Activated T-cell treated with anti-CD3 and anti-CD28 coated beads for 1 hour (primary cell): ENCODE data around the gene GRIK3.

Source experiments
- DNase-seq: peaks from one replicate; pipeline ENCODE4 v3.0.0-alpha.2; 2020; ENCODE audit warnings: low read depth

The GRIK3 gene

DNA sequence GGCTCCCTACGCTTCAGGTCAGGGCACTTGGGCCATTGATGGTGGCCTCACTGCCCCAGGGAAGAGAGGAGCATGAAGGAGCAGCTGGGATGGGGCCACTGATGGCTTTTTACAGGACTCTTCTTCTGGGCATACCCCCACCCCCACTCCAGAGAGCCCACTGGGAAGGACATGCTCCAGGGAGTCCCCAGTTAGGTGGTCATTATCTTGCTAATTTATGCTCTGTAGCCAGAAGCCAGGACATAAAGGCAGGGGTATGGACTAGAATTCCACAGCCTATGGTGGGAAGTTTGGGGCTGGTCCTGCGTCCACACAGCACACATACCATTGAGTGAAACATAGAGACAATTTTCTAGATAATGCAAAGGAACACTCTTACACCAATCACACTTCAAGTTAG, 8.8 kb upstream of the GRIK3 start:
- no peak for DNase-seq

DNA sequence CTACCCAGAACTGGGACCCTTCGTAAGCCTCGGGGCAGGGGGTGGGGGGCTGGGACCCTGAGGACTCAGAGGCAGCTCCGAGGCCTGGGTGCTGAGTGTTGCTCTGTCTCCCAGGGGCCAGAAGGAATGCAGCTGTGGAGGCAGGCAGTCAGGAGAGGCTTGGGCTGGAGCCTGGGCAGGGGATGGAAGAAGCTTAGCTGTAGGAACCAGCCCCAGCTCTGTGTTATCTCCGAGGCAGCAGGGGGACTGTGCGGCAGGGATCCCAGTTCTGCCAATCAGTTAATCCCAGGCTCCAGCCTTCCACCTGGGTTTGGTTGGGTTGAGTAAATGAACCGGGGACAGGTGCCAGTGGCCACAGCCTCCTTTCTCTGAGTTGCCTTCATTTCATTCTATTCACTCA, 8.2 kb upstream of the GRIK3 start:
- DNase-seq, result no peak

DNA sequence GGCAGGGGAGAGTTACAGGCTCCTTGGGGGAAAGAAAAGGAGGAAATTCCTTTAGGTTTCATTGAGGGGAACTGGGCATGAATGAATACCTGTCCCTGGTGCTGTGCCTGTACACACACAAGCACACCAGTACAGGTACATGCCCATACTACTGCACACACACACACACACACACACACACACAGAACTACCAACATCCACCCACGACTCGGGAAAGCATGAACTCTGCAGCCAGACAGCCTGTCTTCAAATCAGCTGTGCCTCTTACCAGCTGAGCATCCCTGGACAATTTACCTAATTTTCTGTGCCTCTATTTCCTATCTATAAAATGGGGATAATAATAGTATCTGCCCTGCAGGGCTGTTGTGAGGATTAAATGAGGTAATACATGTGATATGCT, 7.2 kb upstream of the GRIK3 start:
- DNase-seq, result no peak

DNA sequence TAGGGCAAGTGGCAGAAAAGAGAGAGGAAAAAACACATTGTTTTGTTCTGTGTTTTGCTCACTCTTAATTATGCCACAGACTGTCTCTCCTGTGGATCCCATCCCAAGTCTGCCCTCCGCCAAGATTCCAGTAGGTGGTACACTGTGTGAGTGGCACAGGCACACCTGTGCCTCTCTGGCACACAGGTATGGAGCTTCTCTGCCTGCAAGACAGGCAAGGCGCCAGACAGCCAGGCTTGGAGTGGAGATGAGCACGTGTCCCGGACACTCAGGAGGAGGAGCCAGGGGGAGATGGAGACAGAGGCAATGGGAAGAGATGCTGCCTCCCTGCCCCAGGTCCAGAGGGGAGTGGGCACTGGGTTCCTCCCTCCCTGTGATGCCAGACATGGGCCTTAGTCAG, 6.5 kb upstream of the GRIK3 start:
- no peak for DNase-seq

DNA sequence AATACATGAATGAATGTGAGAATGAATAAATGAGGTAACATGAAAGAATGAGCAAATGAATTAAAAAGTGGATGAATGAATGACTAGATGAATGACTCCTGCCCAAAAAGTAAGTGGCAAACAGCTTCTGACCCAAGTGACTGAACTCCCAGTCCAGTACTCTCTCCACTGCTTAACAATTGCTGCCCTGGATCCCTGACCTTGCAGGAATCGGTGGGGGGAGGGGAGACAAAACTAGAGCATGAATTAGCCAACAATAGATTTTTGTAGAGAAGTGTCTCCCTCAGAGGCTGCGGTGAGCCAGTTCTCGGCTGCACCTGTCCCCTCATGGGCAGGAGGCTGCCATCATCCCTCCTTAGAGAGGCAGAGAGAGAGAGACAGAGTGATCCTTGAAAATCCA, 5.9 kb upstream of the GRIK3 start:
- DNase-seq, result no peak

DNA sequence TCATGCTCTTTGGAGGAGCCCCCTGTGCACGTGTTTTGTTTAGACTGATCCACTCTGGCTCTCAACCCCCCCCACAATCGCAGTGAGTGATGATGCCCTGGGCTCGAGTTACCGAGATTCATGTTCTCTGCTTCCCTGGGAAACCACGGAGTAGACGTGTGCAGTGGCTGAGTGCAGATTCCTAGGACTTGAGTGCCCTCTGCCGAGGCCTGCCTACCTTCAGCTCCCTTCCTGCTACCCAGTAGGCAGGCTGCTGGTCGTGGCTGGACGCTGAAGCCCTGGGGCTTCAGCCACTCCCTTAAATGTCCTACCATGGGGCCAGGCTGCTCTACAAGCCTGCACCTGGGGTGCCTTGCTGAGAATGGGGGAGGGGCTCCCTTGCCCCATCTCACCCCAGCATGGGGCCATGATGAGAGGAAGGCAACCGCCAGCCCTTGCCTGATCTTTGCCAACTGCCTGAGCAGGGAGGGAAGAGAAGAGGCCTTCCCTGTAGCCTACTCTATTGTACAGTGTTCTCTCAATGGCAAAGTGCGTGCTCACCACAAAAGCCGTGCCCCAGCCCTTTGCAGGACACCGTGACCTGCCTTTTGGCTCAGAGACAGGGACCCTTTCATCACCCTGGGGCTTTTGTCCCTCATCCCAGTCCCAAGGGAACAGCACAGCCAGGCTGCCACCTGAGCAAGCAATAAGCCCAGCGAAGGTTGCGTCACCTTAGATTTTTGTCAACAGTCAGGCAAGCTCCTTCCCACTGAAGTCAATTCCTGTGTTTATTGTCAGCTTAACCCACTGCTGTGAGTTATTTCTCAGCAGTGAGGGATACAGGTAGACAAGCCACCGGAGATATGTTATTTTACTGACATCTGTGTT, 4.1 kb upstream of the GRIK3 start:
- no peak for DNase-seq

DNA sequence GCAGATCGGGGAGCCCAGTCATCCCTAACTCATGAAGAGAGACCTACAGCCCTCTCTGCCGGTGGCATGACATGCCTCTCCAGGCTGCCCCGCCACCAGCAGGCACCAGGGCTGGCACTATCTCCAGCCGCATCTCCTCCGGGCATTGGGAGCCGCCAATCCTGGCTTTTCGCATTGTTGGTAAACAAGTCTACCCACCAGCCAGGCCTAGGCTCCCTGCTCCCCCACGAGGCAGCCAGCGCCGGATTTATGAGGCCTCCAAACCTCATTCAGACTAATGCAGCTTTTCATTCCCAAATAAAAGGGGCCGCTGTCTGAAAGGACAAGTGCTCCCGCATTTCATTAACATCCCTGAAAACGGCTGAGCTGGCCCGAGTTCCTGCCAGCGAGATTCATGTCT, 3.4 kb upstream of the GRIK3 start:
- DNase-seq, result no peak

DNA sequence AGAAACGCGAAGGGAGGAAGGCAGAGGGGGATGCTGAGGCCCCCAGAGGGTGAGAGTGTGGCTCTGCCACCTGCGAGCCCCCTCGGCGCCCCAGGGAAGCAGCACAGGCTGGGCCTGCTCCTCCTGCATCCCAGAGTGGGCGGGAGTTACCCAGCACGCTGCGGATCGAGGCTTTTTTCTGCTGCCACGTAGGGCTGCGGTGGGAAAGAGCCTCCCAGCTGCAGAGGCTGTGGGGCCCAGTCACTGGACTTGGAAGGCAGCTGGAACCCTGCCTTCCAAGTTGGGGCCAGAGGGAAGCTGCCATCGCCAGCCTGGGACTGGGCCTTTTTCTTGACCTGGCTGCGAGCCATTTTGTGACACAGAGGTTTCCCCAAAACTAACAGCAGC, 2.3 kb upstream of the GRIK3 start:
- no peak for DNase-seq

DNA sequence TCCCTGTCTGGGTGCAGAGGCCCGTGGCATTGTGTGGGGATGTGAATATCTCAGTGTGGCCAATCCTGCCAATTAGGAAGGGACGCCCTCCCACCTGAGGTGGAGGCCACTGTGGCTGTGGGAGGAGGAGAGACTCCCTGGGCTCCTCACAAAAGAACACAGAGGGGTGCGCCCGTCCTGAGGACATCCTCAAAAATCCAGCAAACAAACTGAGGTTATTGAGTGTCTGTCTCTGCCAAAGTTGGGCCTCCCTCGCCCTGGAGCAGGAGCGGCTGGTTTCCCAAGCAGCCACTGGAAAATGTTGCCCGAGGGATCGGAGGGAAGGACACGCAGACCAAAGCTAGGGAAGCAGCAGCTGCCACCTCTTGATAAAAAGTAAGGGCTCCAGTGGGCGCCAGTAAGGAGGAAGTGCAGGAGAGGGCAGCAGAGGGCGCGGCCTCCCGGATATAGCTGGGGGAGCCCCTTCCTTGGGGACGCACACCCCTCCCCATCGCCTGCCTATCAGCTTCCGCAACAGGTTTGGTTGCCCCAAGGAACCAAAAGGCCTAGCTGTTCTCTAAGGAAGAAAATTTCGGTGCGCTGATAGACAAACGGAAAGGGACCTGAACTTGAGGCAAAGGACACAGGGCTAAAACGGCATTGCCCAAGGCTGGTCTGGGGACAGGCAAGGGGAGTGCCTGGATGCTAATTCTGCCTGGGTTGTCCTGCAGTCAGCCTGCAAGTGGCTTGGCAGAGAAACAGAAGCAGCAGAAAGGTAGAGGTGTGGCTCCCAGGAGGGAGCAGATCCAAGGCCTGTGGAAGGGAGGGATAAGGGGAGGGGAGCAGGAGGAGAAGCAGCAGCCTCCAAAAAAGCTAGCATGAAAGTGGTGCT, 1.7 kb upstream of the GRIK3 start:
- DNase-seq, result no peak

DNA sequence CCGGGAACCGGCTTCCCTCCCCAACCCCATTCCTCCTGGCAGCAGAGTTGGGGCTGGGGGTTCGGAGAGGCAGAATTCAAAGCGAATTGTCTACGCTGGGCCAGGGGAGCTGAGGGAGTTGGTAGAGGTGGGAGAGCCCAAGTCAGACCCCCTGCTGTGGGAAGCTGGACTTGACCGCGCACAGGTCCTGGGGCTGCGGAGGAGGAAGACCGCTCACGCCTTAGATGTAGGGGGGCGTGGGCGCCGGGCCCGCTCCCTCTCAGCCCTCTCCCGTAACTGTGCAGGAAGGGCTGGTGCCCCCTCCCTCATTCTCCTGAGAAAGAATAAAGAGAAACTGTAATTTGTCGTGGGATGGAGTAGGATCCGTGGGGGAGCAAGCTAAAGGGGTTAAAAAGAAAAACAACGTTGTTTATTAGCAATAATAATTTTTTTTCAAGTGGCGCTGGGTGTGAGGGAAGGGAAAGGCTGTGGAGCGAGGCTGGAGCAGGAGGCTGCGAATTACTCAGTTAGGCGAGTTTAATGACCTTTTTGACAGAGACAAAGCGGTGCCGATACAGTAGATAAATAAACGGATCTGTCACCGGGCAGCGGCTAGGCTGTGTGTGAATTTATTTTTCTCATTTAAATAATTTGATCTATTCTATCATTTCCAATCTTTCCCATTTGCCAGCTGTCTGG, 838 bp upstream of the GRIK3 start:
- DNase-seq, result no peak

DNA sequence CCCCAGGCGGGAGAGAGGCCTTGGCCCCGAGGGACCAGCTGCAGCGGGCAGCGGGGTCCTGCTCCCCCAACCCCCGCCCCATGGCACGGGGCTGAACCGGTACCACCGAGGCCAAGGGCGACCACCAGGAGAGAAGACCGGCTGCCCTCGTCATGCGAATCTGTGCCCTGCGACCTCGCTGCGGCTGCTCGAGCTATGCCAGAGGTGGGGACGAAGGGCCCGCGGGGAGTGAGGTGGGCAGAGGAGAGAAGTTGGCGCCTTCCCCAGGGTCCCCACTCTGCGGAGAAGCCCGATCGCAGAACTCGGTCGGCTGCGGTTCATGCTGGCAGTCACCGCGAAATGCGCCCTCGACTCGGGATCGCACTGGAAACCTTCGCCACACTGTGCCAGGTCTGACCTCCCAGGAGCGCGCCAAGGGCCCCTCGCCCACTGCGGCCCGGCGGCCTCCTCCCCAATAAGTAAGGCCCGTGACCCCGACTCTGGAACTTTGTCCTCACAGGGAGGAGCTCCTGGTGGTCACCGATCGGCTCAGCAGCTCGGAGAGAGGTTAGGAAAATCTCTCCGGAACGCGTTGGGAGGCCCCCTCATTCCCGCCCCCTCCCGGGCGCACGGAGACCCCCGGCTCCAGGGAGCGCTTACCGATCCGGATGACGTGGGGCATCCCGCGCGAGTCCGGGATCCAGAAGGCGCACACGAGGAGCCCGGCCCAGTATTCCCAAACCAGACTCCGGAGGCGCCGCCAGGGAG, 787 bp downstream of the GRIK3 start:
- no peak for DNase-seq

DNA sequence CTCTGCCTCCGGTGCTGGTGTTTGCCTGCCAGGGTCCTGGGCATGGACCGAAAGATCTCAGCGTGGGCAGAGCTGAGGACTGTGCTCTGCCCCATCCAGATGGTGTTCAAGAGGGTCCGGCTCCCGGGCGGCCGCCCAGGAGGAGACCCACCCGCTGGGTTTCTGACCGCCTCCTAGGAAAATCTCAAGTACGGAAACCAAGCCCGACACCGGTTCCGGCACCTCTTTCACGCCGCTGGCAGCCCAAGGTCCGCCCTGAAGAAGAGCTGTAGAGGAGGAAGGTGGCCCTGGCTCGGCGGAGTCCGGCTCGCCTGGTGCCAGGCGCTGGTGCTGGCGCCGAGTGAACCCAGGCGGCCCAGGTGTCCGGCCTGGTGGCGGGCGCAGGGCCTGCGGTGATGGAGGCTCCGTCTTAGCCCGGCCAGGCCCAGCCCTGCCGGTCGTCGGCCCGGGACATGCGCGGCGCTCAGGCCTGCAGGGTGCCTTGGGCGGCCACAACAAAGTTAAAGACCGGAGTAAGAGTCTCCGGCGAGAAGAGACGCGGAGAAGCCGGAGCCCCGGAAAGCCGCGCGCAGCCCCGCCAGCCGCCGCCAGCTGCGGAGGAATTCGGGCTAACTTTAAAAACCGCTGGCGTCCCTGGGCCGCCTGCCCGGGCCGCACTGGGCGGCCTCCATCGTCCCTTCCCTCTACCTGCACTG, 1.5 kb downstream of the GRIK3 start:
- no peak for DNase-seq

DNA sequence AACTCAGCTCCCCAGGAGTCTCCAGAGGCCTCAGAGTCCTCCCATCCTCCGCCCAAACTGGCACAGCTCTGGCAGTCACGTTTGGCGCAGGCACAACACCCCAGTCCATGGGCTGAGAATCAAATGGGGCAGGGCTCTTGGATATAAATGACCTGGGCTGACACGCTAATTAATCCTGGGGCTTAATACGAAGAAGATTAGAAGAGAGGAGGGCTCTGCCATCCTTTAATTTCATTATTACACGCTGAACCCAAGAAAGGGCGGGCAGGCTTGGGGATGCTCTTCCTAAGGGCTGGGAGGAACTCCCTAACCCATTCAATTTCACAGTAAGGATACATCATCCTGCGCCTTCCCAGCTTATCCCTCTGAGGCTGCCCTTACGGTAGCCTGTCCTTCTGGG, 2.4 kb downstream of the GRIK3 start:
- no peak for DNase-seq

DNA sequence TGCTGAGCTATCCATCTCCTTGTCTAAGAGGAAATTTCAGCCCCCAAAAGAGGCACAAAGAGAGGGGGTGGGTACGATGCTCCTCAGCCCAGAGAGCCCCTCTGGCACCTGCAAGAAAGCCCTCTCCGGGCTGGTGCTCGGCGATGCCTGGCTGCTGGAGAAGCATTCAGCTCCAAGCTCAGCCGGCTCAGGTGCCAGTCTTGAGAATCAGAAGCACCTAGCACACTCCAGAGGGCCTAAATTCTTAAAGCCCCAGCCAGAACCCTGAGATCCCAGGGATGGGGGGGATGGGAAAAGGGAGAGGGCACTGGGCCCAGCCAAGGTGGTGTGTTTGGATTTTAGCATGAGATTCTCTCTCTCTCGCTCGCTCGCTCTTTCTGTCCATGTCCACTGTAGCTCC, 2.9 kb downstream of the GRIK3 start:
- DNase-seq, result no peak

DNA sequence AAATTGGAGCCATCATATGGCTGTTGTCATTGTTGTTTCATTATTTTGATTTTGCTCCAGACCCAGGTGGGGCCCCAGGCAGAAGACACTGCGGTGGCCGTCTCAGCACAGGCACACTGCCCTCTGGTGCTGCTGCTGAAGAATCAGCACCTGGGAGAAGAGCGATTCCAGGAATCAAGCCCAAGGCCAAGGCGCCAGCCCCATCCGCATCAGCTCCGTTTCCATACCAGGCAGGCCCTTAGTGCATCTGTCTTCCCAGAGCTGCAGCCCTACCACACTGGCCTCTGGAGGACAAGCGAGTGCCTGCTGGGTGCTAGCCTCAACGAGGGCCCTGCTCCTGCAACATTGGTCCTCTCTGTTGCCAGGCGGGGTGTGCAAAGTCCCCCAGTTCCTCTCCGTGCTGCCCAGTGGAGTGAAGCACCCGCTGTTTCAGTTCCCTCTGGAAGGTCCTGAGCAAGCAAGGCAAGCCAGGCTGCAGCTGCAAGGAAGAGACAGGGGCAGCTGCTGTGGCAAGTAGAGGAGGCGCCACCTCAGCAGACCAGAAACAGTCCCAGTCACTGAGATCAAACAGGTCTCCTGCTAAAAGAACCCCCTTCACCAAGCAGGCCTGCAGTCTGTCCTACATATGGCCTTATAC, 5.2 kb downstream of the GRIK3 start:
- DNase-seq, result no peak

DNA sequence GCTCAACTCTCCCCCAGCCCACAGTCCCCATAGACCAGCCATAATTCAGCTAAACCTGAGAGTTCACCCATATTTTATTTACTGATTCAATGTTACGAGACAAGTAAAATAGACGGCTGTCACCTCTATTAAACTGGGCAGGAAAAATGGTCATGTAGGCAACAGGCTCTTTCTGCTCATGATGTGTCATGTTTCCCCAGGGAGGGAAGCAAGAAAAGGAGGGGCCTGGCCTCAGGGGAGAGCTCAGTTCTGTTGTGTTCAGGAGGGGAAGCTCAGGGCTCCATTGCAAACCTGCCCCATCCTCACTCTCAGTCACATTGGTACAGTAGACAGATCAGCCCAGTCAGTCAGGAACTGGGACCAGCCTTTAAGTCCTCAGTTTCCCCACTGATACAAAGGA, 12.8 kb downstream of the GRIK3 start:
- no peak for DNase-seq

DNA sequence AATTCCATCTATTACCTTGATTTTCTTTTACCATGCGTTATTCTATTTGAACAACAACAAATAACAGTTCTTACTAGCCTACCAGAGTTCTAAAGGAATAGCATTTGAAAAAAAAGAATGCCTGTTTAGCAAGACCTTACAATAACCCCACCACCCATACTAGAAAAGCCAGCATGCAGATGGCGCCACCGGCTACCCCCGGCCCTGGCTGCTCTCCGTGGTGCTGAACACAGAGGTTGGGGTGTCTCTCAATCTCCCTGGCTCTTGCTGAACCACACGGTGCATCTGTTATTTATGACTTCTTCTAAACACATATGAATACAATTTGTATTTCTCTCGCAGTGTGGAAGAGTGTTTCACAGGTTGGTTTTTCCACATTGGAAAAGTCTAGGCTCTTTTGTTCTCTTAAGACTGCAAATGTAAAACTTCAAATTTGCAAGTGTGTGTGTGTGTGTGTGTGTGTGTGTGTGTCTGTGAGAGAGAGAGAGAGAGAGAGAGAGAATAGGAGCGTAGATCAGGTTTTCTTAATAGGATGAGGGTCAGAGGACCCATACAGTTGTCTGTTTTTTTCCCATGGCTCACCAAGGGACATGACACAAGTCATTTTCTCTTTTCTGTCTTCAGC, 13.6 kb downstream of the GRIK3 start:
- no peak for DNase-seq

DNA sequence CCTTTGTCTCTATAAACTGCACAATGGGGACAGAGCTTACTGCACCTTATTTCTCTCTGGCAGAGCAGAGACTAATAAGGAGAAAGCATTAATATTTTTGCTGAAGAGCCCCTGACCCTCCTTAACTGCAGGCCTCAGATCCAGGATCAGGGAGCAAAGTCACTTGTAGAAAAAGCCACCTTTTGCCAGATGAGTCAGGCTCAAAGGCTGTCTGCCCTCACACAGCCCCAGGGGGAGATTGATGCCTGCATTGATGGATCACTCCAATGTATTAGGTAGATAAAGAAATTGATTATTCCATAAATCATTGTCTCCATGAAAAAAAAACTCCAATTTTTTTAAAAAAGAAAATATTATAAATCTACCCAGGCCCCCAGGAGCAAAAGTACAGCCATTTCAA, 15.8 kb downstream of the GRIK3 start:
- DNase-seq, result no peak

DNA sequence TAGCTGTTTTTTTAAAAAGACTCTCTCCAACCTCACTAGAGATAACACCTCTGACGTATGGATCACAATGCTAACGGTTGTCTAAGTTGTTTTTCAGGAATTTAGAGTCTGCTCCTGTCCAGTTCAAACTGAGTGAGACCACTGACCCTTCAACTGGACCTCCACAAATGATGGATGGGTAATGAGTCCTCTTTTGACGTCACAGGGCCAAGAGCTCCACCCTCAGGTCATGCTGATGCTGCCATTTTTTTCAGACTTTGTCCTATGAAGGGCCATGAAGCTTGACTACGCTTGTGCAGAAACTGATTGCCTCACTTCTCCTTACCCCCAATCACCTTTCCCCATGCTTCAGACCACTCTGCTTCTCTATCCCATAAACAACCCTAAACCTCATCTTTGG, 16.6 kb downstream of the GRIK3 start:
- no peak for DNase-seq

DNA sequence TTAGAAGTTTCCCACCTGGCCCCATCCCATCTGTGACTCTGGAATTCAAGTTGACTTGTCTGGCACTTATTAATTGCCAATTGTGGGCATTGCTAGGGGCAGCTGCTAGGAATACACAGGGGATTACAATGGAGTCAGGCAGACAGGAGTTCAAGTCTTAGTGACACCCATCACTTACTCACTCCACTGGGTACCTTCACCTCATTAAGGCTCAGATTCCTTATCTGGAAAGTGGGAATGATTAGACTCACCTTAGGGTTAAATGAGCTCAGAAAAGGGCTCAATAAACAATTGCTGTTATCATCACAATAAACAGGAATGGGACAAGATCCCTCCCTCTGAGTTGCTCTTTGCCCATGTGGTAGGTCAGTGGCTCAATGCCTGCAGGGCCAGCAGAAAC, 18.2 kb downstream of the GRIK3 start:
- DNase-seq, result no peak

DNA sequence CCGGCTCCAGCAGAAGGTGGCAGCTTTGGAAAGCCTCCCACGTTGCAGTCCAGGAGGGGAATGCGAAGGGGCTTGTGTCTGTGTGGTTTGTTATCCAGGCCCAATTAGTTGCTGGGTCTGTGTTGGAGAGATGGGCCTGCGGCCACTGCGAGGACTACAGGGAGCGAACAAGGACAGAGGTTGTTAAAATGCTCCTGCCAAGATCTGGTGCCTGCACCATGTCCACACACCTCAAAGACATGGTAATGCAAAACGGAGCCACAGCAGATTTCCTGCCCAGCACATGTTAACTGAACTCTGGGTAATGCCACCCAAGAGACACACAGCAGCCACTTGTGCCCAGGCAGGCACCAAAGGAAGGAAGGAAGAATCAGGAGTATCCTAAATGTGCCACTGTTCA, 18.6 kb downstream of the GRIK3 start:
- no peak for DNase-seq
